Measurements from ENCODE around the gene UBQLN4. TPM values are rescaled to one million over a fixed set of nuclear protein-coding genes. Genes with fewer than 3 reads are reported as not detected.

UBQLN4 gene
- total and polyA plus RNA-seq, 9 of the 15 experiments (the other 6 are each of a cell fraction or from before 2014, with no cell fraction given), result 13.5 to 65.5 (median 37.0) TPM

DNA sequence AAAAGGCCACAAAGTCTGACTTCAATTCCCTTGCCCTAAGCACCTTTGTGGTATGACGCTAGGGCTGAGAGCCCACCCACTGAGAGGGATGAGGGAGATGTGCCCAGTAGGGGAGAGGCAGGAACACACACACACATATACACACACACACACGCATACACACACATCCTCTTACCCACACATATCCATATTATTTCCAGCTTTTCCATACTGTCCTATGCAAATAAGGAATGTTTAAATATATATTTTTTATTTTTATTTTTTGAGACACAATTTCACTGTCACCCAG lies 10.3 kb upstream of the UBQLN4 start:
- Histone ChIP-seq H3K79me2 (ENCODE audit: control insufficient read depth, insufficient read depth, low read length) (no peaks in the 10 kb centered on the region), H3K4me1 (replicated peaks in 1 of 2; ENCODE audit: control insufficient read depth in 2 of 2, insufficient read depth in 2 of 2, low read length in 2 of 2) (peaks cover 6 to 21% of the 10 kb centered on the region in 2 experiments; a peak in 4 of 5 replicates), H2AFZ (ENCODE audit: low read depth, low read length) (peak overlapping the region; percentile 55; the same call in 1 of the 2 replicates), H3K27me3 (ENCODE audit: control insufficient read depth in 2 of 2, insufficient read depth in 2 of 2, low read length in 2 of 2) (no peaks in the 10 kb centered on the region), H3K9ac (ENCODE audit: insufficient read depth in 1 of 2, low read depth in 2 of 2, low read length in 2 of 2) (no peak overlapping the region), H3K27ac (ENCODE audit: extremely low read depth, low read depth, low read length) (no peak overlapping the region), H3K9me3 (replicated peaks; ENCODE audit: control insufficient read depth, insufficient read depth, low read depth, low read length) (no peaks in the 10 kb centered on the region), H3K9me1 (ENCODE audit: control insufficient read depth, insufficient read depth, low read length) (no peaks in the 10 kb centered on the region), H3K4me2 (ENCODE audit: insufficient read depth, low read length) (peak overlapping the region; percentile 25; the same call in 1 of the 2 replicates), H4K20me1 (replicated peaks; ENCODE audit: control insufficient read depth, insufficient read depth, low read length) (no peaks in the 10 kb centered on the region), H3K4me3 (no peak overlapping the region), H3K36me3 (ENCODE audit: control insufficient read depth, insufficient read depth, low read length) (no peaks in the 10 kb centered on the region)
- no TSS peak for BruUV-seq (replicated peaks)
- intact Hi-C loops (cut with micrococcal nuclease), result no loop called here
- FAIRE-seq (no peak), ATAC-seq (no peak), DNase-seq (ENCODE audit: extremely low read depth in 1 of 4, low spot score in 3 of 4) (no peak)
- in situ Hi-C loops (cut with MboI), result no loop called here
- CTCF ChIA-PET (ENCODE audit: low intra/inter-chr PET ratio), result interaction anchor here (0.6 to 2.1 kb wide), 3 partner anchors 9 to 952 kb away, joined by 3 to 6 read pairs (median 4); partner anchors contain the start of gene LAMTOR2
- 49% methylated on average over 2 of the region's 2 CpGs for WGBS (ENCODE audit: insufficient coverage, low coverage, missing lambda C conversion rate)
- POLR2A ChIA-PET, result interaction anchor here (0.8 to 1.1 kb wide), 2 partner anchors 12 to 132 kb away, joined by 3 read pairs; no protein-coding TSS in a partner anchor
- TF ChIP-seq, protein P1, sequence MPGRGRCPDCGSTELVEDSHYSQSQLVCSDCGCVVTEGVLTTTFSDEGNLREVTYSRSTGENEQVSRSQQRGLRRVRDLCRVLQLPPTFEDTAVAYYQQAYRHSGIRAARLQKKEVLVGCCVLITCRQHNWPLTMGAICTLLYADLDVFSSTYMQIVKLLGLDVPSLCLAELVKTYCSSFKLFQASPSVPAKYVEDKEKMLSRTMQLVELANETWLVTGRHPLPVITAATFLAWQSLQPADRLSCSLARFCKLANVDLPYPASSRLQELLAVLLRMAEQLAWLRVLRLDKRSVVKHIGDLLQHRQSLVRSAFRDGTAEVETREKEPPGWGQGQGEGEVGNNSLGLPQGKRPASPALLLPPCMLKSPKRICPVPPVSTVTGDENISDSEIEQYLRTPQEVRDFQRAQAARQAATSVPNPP (IDR thresholded peaks at IDR 0.05; ENCODE audit: borderline replicate concordance, insufficient read depth, insufficient read length), result no peak
- no peak for TF ChIP-seq WHSC1 (IDR thresholded peaks at IDR 0.05; ENCODE audit: low read length)
- no peak for TF ChIP-seq ZNF23 (CRISPR knock-in tag; IDR thresholded peaks at IDR 0.05)
- TF ChIP-seq SREBF2 (CRISPR knock-in tag; IDR thresholded peaks at IDR 0.05), result no peak
- TF ChIP-seq TCF7 (IDR thresholded peaks at IDR 0.05; ENCODE audit: borderline replicate concordance), result no peak
- no peak for TF ChIP-seq TAL1 (IDR thresholded peaks at IDR 0.05)
- no peak for TF ChIP-seq E2F3 (CRISPR knock-in tag; IDR thresholded peaks at IDR 0.05)
- no peak for TF ChIP-seq ZBTB17 (CRISPR knock-in tag; IDR thresholded peaks at IDR 0.05)
- no peak for TF ChIP-seq YY1 (IDR thresholded peaks at IDR 0.05; ENCODE audit: borderline replicate concordance in 1 of 3, control insufficient read depth in 1 of 3, extremely low read depth in 1 of 3, insufficient read depth in 3 of 3, insufficient read length in 1 of 3, insufficient replicate concordance in 2 of 3, low read depth in 1 of 3, low read length in 2 of 3)
- TF ChIP-seq KDM1A (IDR thresholded peaks at IDR 0.05), result no peak
- TF ChIP-seq, protein P2, sequence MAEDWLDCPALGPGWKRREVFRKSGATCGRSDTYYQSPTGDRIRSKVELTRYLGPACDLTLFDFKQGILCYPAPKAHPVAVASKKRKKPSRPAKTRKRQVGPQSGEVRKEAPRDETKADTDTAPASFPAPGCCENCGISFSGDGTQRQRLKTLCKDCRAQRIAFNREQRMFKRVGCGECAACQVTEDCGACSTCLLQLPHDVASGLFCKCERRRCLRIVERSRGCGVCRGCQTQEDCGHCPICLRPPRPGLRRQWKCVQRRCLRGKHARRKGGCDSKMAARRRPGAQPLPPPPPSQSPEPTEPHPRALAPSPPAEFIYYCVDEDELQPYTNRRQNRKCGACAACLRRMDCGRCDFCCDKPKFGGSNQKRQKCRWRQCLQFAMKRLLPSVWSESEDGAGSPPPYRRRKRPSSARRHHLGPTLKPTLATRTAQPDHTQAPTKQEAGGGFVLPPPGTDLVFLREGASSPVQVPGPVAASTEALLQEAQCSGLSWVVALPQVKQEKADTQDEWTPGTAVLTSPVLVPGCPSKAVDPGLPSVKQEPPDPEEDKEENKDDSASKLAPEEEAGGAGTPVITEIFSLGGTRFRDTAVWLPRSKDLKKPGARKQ (CRISPR knock-in tag; IDR thresholded peaks at IDR 0.05), result no peak
- TF ChIP-seq NCOA4 (IDR thresholded peaks at IDR 0.05; ENCODE audit: partially characterized antibody), result no peak
- no peak for TF ChIP-seq NONO (IDR thresholded peaks at IDR 0.05; ENCODE audit: low read depth in 2 of 2, low read length in 1 of 2)
- TF ChIP-seq, protein P3, sequence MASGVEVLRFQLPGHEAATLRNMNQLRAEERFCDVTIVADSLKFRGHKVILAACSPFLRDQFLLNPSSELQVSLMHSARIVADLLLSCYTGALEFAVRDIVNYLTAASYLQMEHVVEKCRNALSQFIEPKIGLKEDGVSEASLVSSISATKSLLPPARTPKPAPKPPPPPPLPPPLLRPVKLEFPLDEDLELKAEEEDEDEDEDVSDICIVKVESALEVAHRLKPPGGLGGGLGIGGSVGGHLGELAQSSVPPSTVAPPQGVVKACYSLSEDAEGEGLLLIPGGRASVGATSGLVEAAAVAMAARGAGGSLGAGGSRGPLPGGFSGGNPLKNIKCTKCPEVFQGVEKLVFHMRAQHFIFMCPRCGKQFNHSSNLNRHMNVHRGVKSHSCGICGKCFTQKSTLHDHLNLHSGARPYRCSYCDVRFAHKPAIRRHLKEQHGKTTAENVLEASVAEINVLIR (CRISPR knock-in tag; IDR thresholded peaks at IDR 0.05), result no peak
- no peak for TF ChIP-seq HMG20A (CRISPR knock-in tag; conservative IDR thresholded peaks at IDR 0.05)
- TF ChIP-seq UBTF (IDR thresholded peaks at IDR 0.05; ENCODE audit: borderline replicate concordance in 1 of 2, low read depth in 2 of 2, low read length in 2 of 2), result no peak
- TF ChIP-seq ZNF583 (CRISPR knock-in tag; IDR thresholded peaks at IDR 0.05), result no peak
